ENCODE measurements around the gene EVI2B. TPM values are rescaled to one million over a fixed set of nuclear protein-coding genes. Genes with fewer than 3 reads are reported as not detected.
"Not testable (repeated sequence)": the region's sequence is repeated elsewhere in the genome, so short reads cannot be mapped to it uniquely, and the experiment has no call there.

EVI2B gene
- total RNA-seq, 1 donor = 0.54 TPM

GRCh38 chr17:31266042-31266441 is 47.8 kb downstream of the EVI2B start:
- TF ChIP-seq, protein P1, sequence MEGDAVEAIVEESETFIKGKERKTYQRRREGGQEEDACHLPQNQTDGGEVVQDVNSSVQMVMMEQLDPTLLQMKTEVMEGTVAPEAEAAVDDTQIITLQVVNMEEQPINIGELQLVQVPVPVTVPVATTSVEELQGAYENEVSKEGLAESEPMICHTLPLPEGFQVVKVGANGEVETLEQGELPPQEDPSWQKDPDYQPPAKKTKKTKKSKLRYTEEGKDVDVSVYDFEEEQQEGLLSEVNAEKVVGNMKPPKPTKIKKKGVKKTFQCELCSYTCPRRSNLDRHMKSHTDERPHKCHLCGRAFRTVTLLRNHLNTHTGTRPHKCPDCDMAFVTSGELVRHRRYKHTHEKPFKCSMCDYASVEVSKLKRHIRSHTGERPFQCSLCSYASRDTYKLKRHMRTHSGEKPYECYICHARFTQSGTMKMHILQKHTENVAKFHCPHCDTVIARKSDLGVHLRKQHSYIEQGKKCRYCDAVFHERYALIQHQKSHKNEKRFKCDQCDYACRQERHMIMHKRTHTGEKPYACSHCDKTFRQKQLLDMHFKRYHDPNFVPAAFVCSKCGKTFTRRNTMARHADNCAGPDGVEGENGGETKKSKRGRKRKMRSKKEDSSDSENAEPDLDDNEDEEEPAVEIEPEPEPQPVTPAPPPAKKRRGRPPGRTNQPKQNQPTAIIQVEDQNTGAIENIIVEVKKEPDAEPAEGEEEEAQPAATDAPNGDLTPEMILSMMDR (IDR thresholded peaks at IDR 0.05; ENCODE audit: insufficient read depth, low read length) = no peak
- H3K4me3 ChIP-seq (ENCODE audit: low read depth, low read length) = no peak overlapping the region
- no peak for DNase-seq (ENCODE audit: low read depth)

GRCh38 chr17:31262923-31263322 is 50.9 kb downstream of the EVI2B start:
- not testable (repeated sequence) for DNase-seq (ENCODE audit: low read depth); H3K4me3 ChIP-seq (ENCODE audit: low read depth, low read length)

- TF ChIP-seq, protein P1 (IDR thresholded peaks at IDR 0.05; ENCODE audit: insufficient read depth, low read length) = no peak
- no peak for DNase-seq (ENCODE audit: low read depth)
- no peak overlapping the region for H3K4me3 ChIP-seq (ENCODE audit: low read depth, low read length)
Observed at GRCh38 chr17:31261601-31262000, 52.3 kb downstream of the EVI2B start.

- TF ChIP-seq, protein P1 (IDR thresholded peaks at IDR 0.05; ENCODE audit: insufficient read depth, low read length) = no peak
- H3K4me3 ChIP-seq (ENCODE audit: low read depth, low read length) = no peak overlapping the region
- DNase-seq (ENCODE audit: low read depth) = no peak
Observed at GRCh38 chr17:31260151-31260550, 53.7 kb downstream of the EVI2B start.

DNA sequence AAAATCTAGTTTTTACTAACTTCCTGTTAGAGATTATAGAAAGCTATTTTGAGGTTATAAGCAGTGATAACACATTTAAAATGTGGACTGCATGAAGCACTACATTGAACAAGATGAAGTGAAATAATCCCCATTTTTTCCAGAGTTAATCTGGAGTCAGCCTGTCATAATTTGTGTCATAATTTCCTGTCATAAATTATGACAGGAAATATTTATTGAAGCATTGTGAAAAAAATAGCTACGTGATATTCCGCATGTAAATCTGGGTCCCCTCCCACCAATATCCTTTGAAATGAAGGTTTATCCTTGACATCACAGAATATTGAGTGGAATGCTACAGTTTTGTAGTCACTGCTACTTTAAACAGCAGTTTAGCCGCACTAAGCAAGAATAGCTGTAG is 56.9 kb downstream of the EVI2B start:
- no peak for DNase-seq (ENCODE audit: low read depth)
- TF ChIP-seq, protein P1 (IDR thresholded peaks at IDR 0.05; ENCODE audit: insufficient read depth, low read length) = no peak
- H3K4me3 ChIP-seq (ENCODE audit: low read depth, low read length) = no peak overlapping the region

- TF ChIP-seq, protein P1 (IDR thresholded peaks at IDR 0.05; ENCODE audit: insufficient read depth, low read length) = no peak
- no peak overlapping the region for H3K4me3 ChIP-seq (ENCODE audit: low read depth, low read length)
- no peak for DNase-seq (ENCODE audit: low read depth)
Observed at GRCh38 chr17:31254654-31255053, 59.2 kb downstream of the EVI2B start.

Other genes starting within 250 kb of the EVI2B start
- gene NF1, start 219.1 kb downstream of the EVI2B start, total RNA-seq (ENCODE audit: low replicate concordance) = 59.3 and 79.7 TPM in 2 replicates
- 0.63 and 3.9 TPM in 2 replicates for gene OMG, start 16.8 kb downstream of the EVI2B start, total RNA-seq (ENCODE audit: low replicate concordance)
- 9.9 and 11.0 TPM in 2 replicates for gene EVI2A, start 7.6 kb upstream of the EVI2B start, total RNA-seq (ENCODE audit: low replicate concordance)
- gene RAB11FIP4, start 77.6 kb upstream of the EVI2B start, total RNA-seq (ENCODE audit: low replicate concordance) = 0.09 and 0.74 TPM in 2 replicates

All from fibroblast of the aortic adventitia (primary cell).